CD4-positive, CD25-positive, alpha-beta regulatory T cell (primary cell): Measurements from ENCODE around the gene PADI4. TPM values are rescaled to one million over a fixed set of nuclear protein-coding genes. Genes with fewer than 3 reads are reported as not detected.

ENCODE experiments used
- ATAC-seq, 2 donors: fragments of 150-1000 bp; cut with Tn5 transposase; one replicate each; pipeline ENCODE4 v1.10.0; 2021; ENCODE audit warnings: low read depth in 2 of 2, moderate number of reproducible peaks in 2 of 2, moderate library complexity in 1 of 2
- DNase-seq, 3 donors: peaks; one replicate each; pipeline versions ENCODE4 v3.0.0 to v3.0.0-alpha.2; 2012 to 2022; ENCODE audit warnings: mixed read lengths in 1 of 3
- H3K27ac ChIP-seq: one replicate; pipeline ENCODE4 v1.7.0; 2013; ENCODE audit warnings: mild to moderate bottlenecking, low read length; ENCODE audit not compliant: insufficient read depth, poor library complexity, severe bottlenecking
- H3K27me3 ChIP-seq: one replicate; pipeline ENCODE4 v1.7.0; 2013; ENCODE audit warnings: low read length; ENCODE audit not compliant: control insufficient read depth, insufficient read depth
- H3K36me3 ChIP-seq: one replicate; pipeline ENCODE4 v1.7.0; 2013; ENCODE audit warnings: mild to moderate bottlenecking, low read length, moderate library complexity; ENCODE audit not compliant: control insufficient read depth, insufficient read depth
- H3K4me1 ChIP-seq: 2 replicates; pipeline ENCODE4 v1.7.0; 2013; ENCODE audit warnings: mild to moderate bottlenecking, low read length; ENCODE audit not compliant: insufficient read depth, control insufficient read depth, poor library complexity, severe bottlenecking
- H3K4me3 ChIP-seq: one replicate; pipeline ENCODE4 v1.7.0; 2013; ENCODE audit warnings: low read depth, mild to moderate bottlenecking, low read length, moderate library complexity
- H3K9me3 ChIP-seq, 2 experiments: 1 replicate in 1 of 2; 2 replicates in 1 of 2; pipeline ENCODE4 v1.7.0; 2013; ENCODE audit warnings: low read length in 2 of 2, mild to moderate bottlenecking in 1 of 2, moderate library complexity in 1 of 2; ENCODE audit not compliant: control insufficient read depth in 2 of 2
- H3K27ac Mint-ChIP-seq, 3 donors: one replicate each; pipeline ENCODE4 v1.8.0; 2020 to 2022; ENCODE audit warnings: mild to moderate bottlenecking in 3 of 3, mixed read lengths in 3 of 3, moderate library complexity in 2 of 3
- H3K27me3 Mint-ChIP-seq: one replicate; pipeline ENCODE4 v1.8.0; 2022; ENCODE audit warnings: mild to moderate bottlenecking, mixed read lengths
- H3K36me3 Mint-ChIP-seq: one replicate; pipeline ENCODE4 v1.8.0; 2020; ENCODE audit warnings: mixed read lengths
- H3K4me1 Mint-ChIP-seq, 4 donors: one replicate each; pipeline ENCODE4 v1.8.0; 2020 to 2022; ENCODE audit warnings: mixed read lengths in 4 of 4, mild to moderate bottlenecking in 1 of 4
- H3K4me3 Mint-ChIP-seq, 4 donors: one replicate each; pipeline ENCODE4 v1.8.0; 2020 to 2022; ENCODE audit warnings: mild to moderate bottlenecking in 4 of 4, mixed read lengths in 4 of 4, moderate library complexity in 3 of 4
- H3K9me3 Mint-ChIP-seq, 7 donors: one replicate each; pipeline ENCODE4 v1.8.0; 2020 to 2022; ENCODE audit warnings: mixed read lengths in 7 of 7, mild to moderate bottlenecking in 3 of 7, moderate library complexity in 2 of 7
- polyA plus RNA-seq, 4 donors: library from polyadenylated mRNA; unstranded; fragments of 300-500 nt; fragmentation: Illumina TruSeq; gene quantifications; one replicate each; pipeline ENCODE4 v1.2.3, GENCODE V29; 2021
- total RNA-seq: library from RNA; stranded (reverse); gene quantifications from one replicate; pipeline ENCODE4 v1.2.3, GENCODE V29; 2022

PADI4 gene
- total and polyA plus RNA-seq, 5 donors from 2014 or later, result 0.81 to 1.6 (median 1.5) TPM

GRCh38 chr1:17356387-17357026 lies 48.5 kb downstream of the PADI4 start:
- Histone ChIP-seq H3K27ac (no peak overlapping the region), H3K4me1 (no peaks in the 10 kb centered on the region), H3K27me3 (no peaks in the 10 kb centered on the region), H3K4me3 (no peak overlapping the region), H3K9me3 (no peaks in the 10 kb centered on the region), H3K36me3 (no peaks in the 10 kb centered on the region)
- peak in 1 of 3 donors; percentile 7 for DNase-seq
- peak overlapping the region; percentile 41 to 92 (median 53) for H3K27ac Mint-ChIP-seq
- ATAC-seq, result no peak
- H3K4me1 Mint-ChIP-seq, result peaks cover 0 to 11% (median 6%) of the 10 kb centered on the region in 4 donors
- H3K36me3 Mint-ChIP-seq, result no peaks in the 10 kb centered on the region
- no peaks in the 10 kb centered on the region for H3K27me3 Mint-ChIP-seq
- peaks cover 0 to 2% (median 0%) of the 10 kb centered on the region in 7 donors for H3K9me3 Mint-ChIP-seq
- H3K4me3 Mint-ChIP-seq, result peak overlapping the region; percentile 30 to 82 (median 57)

DNA sequence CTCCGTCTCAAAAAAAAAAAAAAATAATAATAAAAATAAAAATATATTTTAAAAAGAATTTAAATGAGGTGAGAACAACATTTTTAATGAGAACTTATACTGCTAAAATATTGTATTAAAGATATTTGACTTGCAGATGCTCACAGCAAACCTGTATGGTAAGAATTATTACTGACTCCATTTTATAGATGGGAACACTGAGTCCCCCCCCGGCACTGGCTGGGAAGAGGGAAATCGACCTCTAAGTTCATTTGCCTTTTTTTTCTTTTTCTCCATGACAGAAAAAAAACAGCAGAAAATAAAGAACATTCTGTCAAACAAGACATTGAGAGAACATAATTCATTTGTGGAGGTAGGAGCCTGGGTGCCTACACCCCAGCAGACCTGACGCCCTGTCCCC lies 50.6 kb downstream of the PADI4 start:
- Mint-ChIP-seq H3K36me3 (no peaks in the 10 kb centered on the region), H3K27me3 (no peaks in the 10 kb centered on the region), H3K27ac (no peak overlapping the region), H3K4me1 (peaks cover 0 to 11% (median 6%) of the 10 kb centered on the region in 4 donors), H3K9me3 (peaks cover 0 to 2% (median 0%) of the 10 kb centered on the region in 7 donors), H3K4me3 (no peak overlapping the region)
- Histone ChIP-seq H3K36me3 (no peaks in the 10 kb centered on the region), H3K27ac (no peak overlapping the region), H3K27me3 (no peaks in the 10 kb centered on the region), H3K4me1 (no peaks in the 10 kb centered on the region), H3K9me3 (no peaks in the 10 kb centered on the region), H3K4me3 (no peak overlapping the region)
- DNase-seq (no peak), ATAC-seq (no peak)

GRCh38 chr1:17359031-17359430 lies 51.0 kb downstream of the PADI4 start:
- H3K27ac Mint-ChIP-seq, result no peak overlapping the region
- H3K36me3 Mint-ChIP-seq, result no peaks in the 10 kb centered on the region
- ATAC-seq, result no peak
- peaks cover 0 to 2% (median 0%) of the 10 kb centered on the region in 7 donors for H3K9me3 Mint-ChIP-seq
- H3K4me3 Mint-ChIP-seq, result no peak overlapping the region
- no peaks in the 10 kb centered on the region for H3K27me3 Mint-ChIP-seq
- no peak for DNase-seq
- no peaks in the 10 kb centered on the region for H3K4me1 ChIP-seq
- no peaks in the 10 kb centered on the region for H3K27me3 ChIP-seq
- H3K27ac ChIP-seq, result no peak overlapping the region
- no peaks in the 10 kb centered on the region for H3K36me3 ChIP-seq
- H3K9me3 ChIP-seq, result no peaks in the 10 kb centered on the region
- no peak overlapping the region for H3K4me3 ChIP-seq
- H3K4me1 Mint-ChIP-seq, result peaks cover 0 to 11% (median 6%) of the 10 kb centered on the region in 4 donors

DNA sequence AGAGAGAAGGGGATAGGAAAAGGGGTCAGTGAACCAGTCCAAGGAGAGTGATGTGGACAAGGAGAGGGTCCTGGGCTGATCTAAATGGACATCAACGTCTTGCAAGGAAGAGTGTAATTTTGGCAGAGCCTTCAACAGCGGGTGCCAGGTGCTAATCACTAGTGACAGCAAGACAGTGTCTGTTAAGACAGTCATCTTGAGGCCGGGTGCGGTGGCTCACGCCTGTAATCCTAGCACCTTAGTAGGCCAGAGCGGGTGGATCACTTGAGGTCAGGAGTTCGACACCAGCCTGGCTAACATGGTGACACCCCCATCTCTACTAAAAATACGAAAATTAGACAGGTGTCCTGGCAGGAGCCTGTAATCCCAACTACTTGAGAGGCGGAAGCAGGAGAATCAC lies 51.8 kb downstream of the PADI4 start:
- H3K27ac ChIP-seq, result no peak overlapping the region
- no peaks in the 10 kb centered on the region for H3K27me3 Mint-ChIP-seq
- H3K9me3 Mint-ChIP-seq, result peaks cover 0 to 2% (median 0%) of the 10 kb centered on the region in 7 donors
- no peaks in the 10 kb centered on the region for H3K27me3 ChIP-seq
- ATAC-seq (no peak), DNase-seq (no peak)
- no peaks in the 10 kb centered on the region for H3K9me3 ChIP-seq
- no peaks in the 10 kb centered on the region for H3K36me3 ChIP-seq
- H3K36me3 Mint-ChIP-seq, result no peaks in the 10 kb centered on the region
- no peak overlapping the region for H3K4me3 ChIP-seq
- no peak overlapping the region for H3K4me3 Mint-ChIP-seq
- H3K27ac Mint-ChIP-seq, result no peak overlapping the region
- H3K4me1 ChIP-seq, result no peaks in the 10 kb centered on the region
- H3K4me1 Mint-ChIP-seq, result peaks cover 0 to 11% (median 3%) of the 10 kb centered on the region in 4 donors

DNA sequence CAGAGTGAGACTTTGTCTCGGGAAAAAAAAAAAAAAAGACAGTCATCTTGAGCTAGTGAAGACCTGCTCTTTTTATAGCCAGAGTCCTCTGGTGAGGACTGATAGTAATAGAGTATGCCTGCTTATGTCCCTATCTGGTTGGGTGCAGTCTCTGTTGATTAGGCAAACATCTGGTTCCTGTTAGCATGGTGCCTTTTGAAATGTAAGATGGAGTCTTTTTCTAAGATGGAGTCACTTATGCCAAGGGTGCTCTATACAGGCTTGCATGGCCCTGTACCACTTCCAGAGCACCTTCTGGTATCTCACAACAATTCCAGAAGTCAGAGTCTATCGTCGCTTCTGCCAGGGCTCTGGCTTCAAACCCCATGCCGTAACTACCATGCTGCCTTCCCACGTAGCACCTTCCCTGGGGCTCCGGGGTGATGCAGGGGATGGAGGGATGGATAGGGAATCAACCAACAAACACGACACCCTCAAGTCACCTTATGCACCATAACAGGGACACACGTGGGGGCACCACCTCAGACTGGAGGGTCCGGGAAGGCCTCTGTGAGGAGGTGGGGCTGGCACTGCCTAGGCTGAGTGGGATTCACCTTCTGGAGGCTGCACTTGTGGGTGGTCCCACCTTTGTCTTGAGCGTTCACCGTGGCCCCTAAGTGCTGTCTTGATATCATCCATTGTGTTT lies 52.4 kb downstream of the PADI4 start:
- no peak overlapping the region for H3K27ac ChIP-seq

GRCh38 chr1:17361687-17362086 lies 53.7 kb downstream of the PADI4 start:
- H3K27ac Mint-ChIP-seq, result no peak overlapping the region

More for the DNA sequence above, 52.4 kb downstream of the PADI4 start:
- Histone ChIP-seq H3K36me3 (no peaks in the 10 kb centered on the region), H3K4me1 (no peaks in the 10 kb centered on the region), H3K4me3 (no peak overlapping the region), H3K27me3 (no peaks in the 10 kb centered on the region), H3K9me3 (no peaks in the 10 kb centered on the region)
- Mint-ChIP-seq H3K4me3 (no peak overlapping the region), H3K27ac (no peak overlapping the region), H3K36me3 (no peaks in the 10 kb centered on the region), H3K9me3 (peaks cover 0 to 2% (median 0%) of the 10 kb centered on the region in 7 donors), H3K4me1 (peaks cover 0 to 11% (median 3%) of the 10 kb centered on the region in 4 donors), H3K27me3 (peaks cover under 1% of the 10 kb centered on the region)
- no peak for ATAC-seq
- no peak for DNase-seq

DNA sequence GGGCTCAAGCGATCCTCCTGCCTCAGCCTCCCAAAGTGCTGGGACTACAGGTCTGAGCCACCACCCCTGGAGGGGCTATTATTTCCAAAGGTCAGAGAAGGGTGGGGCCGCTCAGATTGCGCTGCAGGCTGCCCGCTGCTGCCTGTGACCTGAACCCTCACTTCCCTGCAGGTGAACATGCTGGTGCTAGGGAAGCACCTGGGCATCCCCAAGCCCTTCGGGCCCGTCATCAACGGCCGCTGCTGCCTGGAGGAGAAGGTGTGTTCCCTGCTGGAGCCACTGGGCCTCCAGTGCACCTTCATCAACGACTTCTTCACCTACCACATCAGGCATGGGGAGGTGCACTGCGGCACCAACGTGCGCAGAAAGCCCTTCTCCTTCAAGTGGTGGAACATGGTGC lies 55.4 kb downstream of the PADI4 start:
- no peak overlapping the region for H3K27ac ChIP-seq
- ATAC-seq (no peak), DNase-seq (no peak)
- no peaks in the 10 kb centered on the region for H3K27me3 ChIP-seq
- H3K9me3 ChIP-seq, result no peaks in the 10 kb centered on the region
- Mint-ChIP-seq H3K4me1 (no peaks in the 10 kb centered on the region), H3K36me3 (no peaks in the 10 kb centered on the region), H3K27me3 (peaks cover 11% of the 10 kb centered on the region), H3K27ac (no peak overlapping the region), H3K9me3 (peaks cover 0 to 2% (median 0%) of the 10 kb centered on the region in 7 donors), H3K4me3 (no peak overlapping the region)
- H3K4me1 ChIP-seq, result no peaks in the 10 kb centered on the region
- no peaks in the 10 kb centered on the region for H3K36me3 ChIP-seq
- H3K4me3 ChIP-seq, result no peak overlapping the region

More at GRCh38 chr1:17361687-17362086, 53.7 kb downstream of the PADI4 start:
- H3K27me3 ChIP-seq, result no peaks in the 10 kb centered on the region
- no peaks in the 10 kb centered on the region for H3K9me3 ChIP-seq
- no peak overlapping the region for H3K27ac ChIP-seq
- H3K36me3 ChIP-seq, result no peaks in the 10 kb centered on the region
- Mint-ChIP-seq H3K4me3 (no peak overlapping the region), H3K4me1 (peaks cover 0 to 2% (median under 1%) of the 10 kb centered on the region in 4 donors), H3K27me3 (peaks cover 6% of the 10 kb centered on the region), H3K9me3 (peaks cover 0 to 2% (median 0%) of the 10 kb centered on the region in 7 donors), H3K36me3 (no peaks in the 10 kb centered on the region)
- no peak overlapping the region for H3K4me3 ChIP-seq
- H3K4me1 ChIP-seq, result no peaks in the 10 kb centered on the region
- DNase-seq, result no peak
- ATAC-seq, result no peak
